Measurements from ENCODE around the gene ENOX1. TPM values are rescaled to one million over a fixed set of nuclear protein-coding genes. Genes with fewer than 3 reads are reported as not detected.

ENOX1 gene
- total RNA-seq, 4 donors from 2014 or later: 2.2 to 8.9 (median 6.2) TPM

GRCh38 chr13:43478211-43478610 lies 308.6 kb downstream of the ENOX1 start:
- DNase-seq (ENCODE audit: low spot score) (no peak), ATAC-seq (ENCODE audit: low FRiP score) (no peak)
- TF ChIP-seq CTCF (IDR thresholded peaks at IDR 0.05): no peak

GRCh38 chr13:43475140-43475539 lies 311.6 kb downstream of the ENOX1 start:
- no peak for DNase-seq (ENCODE audit: low spot score)
- no peak for TF ChIP-seq CTCF (IDR thresholded peaks at IDR 0.05)
- no peak for ATAC-seq (ENCODE audit: low FRiP score)

GRCh38 chr13:43473437-43473836 lies 313.3 kb downstream of the ENOX1 start:
- no peak for DNase-seq (ENCODE audit: low spot score)
- ATAC-seq (ENCODE audit: low FRiP score): no peak
- TF ChIP-seq CTCF (IDR thresholded peaks at IDR 0.05): no peak

- ATAC-seq (ENCODE audit: low FRiP score) (peak; percentile 66), DNase-seq (ENCODE audit: low spot score) (no peak)
- no peak for TF ChIP-seq CTCF (IDR thresholded peaks at IDR 0.05)
These were observed 313.8 kb downstream of the ENOX1 start for GRCh38 chr13:43472980-43473379.

GRCh38 chr13:43472339-43472738 lies 314.4 kb downstream of the ENOX1 start:
- no peak for ATAC-seq (ENCODE audit: low FRiP score)
- no peak for TF ChIP-seq CTCF (IDR thresholded peaks at IDR 0.05)

GRCh38 chr13:43470610-43471009 lies 316.2 kb downstream of the ENOX1 start:
- no peak for DNase-seq (ENCODE audit: low spot score)
- no peak for ATAC-seq (ENCODE audit: low FRiP score)
- TF ChIP-seq CTCF (IDR thresholded peaks at IDR 0.05): no peak

More at GRCh38 chr13:43472339-43472738, 314.4 kb downstream of the ENOX1 start:
- no peak for DNase-seq (ENCODE audit: low spot score)

- DNase-seq (ENCODE audit: low spot score) (no peak), ATAC-seq (ENCODE audit: low FRiP score) (no peak)
- TF ChIP-seq CTCF (IDR thresholded peaks at IDR 0.05): no peak
These were observed 317.0 kb downstream of the ENOX1 start for GRCh38 chr13:43469791-43470190.

Data from omental fat pad (tissue), 4 donors.